ENCODE measurements around the gene MRTFA.
A peak's percentile ranks its signal among the peaks of the same experiment; 100 is the strongest.
"Not testable (repeated sequence)": the region's sequence is repeated elsewhere in the genome, so short reads cannot be mapped to it uniquely, and the experiment has no call there.

MRTFA gene

DNA sequence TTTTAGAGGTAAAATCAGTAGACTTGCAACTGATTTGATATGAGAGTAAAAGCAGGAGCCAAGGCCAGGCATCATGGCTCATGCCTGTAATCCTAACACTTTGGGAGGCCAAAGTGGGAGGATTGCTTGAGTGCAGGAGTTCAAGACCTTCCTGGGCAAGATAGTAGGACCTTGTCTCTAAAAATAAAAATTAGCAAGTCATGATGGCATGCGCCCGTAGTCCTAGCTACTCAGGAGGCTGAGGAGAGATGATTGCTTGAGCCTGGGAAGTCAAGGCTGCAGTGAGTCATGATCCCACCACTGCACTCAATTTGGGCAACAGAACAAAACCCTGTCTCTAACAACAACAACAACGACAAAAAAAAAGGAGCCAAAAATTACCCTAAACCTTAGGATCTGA lies 252.6 kb downstream of the MRTFA start:
- DNase-seq, result peak; percentile 70

GRCh38 chr22:40381461-40381860 lies 255.1 kb downstream of the MRTFA start:
- DNase-seq, result no peak

GRCh38 chr22:40378448-40378847 lies 258.1 kb downstream of the MRTFA start:
- not testable (repeated sequence) for DNase-seq

- no peak for DNase-seq
These were observed 258.6 kb downstream of the MRTFA start for GRCh38 chr22:40377931-40378330.

DNA sequence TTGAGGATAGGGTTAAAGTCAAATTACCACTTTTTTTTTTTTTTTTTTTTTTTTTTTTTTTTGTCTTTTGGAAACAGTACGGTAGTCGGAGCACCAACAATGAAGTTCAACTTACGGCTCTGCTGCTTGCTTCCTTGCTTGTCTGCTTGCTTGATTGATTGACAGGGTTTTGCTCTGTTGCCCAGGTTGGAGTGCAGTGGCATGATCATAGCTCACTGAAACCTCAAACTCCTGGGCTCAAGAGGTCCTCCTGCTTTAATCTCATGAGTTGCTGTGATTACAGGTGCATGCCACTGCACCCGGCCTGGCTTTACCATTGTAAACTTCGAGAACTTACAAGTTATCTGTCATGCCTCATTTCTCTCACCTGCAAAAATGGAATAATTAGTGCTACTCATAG lies 260.4 kb downstream of the MRTFA start:
- DNase-seq, result no peak

GRCh38 chr22:40374567-40374966 lies 262.0 kb downstream of the MRTFA start:
- DNase-seq, result no peak

DNA sequence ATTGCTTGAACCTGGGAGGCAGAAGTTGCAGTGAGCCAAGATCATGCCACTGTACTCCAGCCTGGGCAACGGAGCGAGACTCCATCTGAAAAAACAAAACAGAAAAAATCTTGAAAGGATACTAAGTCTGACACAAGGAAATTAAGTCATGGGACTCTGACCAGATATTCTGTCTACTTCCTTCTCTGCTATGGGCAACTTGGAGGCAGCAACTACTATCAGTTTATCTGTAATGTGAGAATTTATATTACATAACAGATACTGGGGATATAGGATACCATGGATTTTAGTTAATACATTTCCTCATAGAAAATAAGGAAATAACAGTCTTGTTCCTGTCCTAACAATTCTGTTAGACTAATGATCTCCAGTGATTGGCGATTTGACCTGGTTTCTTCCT lies 267.7 kb downstream of the MRTFA start:
- DNase-seq, result no peak

- no peak for DNase-seq
These were observed 268.5 kb downstream of the MRTFA start for GRCh38 chr22:40368016-40368415.

- no peak for DNase-seq
These were observed 269.2 kb downstream of the MRTFA start for GRCh38 chr22:40367342-40367741.

- no peak for DNase-seq
These were observed 270.5 kb downstream of the MRTFA start for GRCh38 chr22:40366068-40366467.

DNA sequence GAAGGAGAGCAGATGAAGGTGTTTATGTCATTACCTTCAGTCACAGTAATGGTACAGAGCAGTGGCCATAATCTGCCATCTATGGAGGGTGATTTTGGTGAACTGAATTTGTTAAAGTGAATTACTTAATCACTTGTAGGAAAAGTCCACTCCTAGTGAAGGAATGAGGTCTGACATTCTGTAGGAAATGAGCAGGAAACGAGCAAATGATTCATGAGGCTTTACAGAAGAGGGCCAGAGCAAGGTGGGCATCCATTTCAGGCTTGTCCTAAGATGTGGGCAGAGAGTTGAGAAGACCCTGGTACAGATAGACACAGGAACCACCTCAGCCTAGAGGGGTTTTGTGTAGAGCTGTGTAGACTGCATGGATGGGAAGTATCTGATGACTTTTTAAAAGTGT lies 272.1 kb downstream of the MRTFA start:
- DNase-seq, result no peak

DNA sequence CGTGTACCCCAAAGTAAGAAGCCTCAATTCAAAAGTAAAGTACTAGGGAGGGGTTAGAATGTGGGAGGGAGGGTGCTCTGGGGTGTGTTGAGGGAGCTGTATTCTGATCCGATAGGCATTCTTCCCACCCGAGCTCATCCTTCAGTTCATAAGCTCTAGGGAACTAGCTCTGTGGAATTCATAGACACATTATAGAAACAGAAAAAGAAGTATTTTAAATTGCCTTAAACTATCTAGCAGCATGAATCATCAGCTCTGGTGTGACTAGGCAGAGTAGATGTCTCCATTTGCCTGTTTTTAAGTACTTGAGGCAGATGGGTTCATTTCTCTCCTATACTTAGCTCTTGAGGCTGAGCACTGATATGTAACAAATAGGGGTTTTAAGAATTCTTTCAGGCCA lies 273.5 kb downstream of the MRTFA start:
- DNase-seq, result peak; percentile 83

GRCh38 chr22:40361100-40361499 lies 275.4 kb downstream of the MRTFA start:
- DNase-seq, result no peak
